ENCODE measurements around the gene SLC48A1.

SLC48A1 gene

GRCh38 chr12:47744778-47745436, 28.1 kb upstream of the SLC48A1 start:
- DNase-seq, result no peak

DNA sequence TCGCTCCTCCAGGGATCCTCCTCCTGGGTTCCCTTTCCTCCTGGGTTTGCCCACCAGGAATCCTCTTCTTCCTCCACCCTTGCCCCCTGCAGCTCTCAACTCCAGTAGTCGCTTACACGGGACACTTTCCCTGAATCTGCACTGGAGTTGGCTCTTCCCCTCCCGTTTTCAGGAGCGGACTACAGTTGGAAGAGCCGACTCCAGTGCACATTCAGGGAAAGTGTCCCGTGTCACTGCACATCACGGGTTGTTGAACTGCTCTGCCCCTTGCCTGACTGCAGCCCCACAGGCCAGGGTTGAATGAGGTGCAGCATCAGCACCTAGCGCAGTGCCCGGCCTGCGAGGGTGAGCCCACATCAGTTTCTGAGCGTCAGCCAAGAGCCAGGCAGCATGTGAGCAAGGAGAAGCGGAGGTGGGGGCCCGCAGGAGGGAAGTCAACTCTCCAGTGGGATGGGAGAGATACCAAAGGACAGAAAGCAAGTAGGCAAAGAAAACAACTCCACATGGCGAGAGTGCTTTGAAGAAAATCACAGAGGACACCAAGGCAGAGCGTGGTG, 27.5 kb upstream of the SLC48A1 start:
- DNase-seq, result no peak

- no peak for DNase-seq
These were observed 27.0 kb upstream of the SLC48A1 start for GRCh38 chr12:47746073-47746472.

GRCh38 chr12:47746523-47746922, 26.5 kb upstream of the SLC48A1 start:
- DNase-seq, result no peak

GRCh38 chr12:47747126-47747525, 25.9 kb upstream of the SLC48A1 start:
- no peak for DNase-seq

- no peak for DNase-seq
These were observed 25.2 kb upstream of the SLC48A1 start for GRCh38 chr12:47747596-47748506.

- DNase-seq, result no peak
These were observed 24.6 kb upstream of the SLC48A1 start for GRCh38 chr12:47748507-47748828.

- DNase-seq, result no peak
These were observed 24.1 kb upstream of the SLC48A1 start for GRCh38 chr12:47748899-47749298.

DNA sequence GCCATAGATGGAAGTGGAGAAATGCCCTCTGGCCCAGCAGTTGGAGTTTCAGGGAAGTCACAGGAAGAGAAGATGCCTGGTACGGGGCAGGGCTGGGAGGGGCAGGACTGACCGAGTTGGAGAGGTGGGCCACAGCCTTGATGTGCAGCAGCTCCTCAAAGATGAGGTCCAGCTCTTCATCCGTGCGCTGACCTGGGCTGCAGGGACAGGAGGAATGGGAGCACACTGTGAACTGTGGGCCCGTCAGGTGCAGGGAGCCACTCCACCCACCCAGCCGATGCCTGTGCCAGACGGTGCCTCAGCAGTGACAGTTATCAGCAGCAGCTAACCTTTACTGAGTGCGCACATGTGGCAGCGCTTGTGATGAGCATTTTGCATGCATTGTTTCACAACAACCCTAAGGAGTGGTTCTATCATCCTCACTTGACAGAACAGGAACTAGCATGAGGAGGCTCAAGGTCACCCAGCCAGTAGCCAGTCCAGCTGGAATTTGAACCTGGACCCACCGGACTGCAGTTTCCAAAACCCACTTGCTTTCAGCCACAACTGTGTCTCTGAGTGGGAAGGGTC, 22.7 kb upstream of the SLC48A1 start:
- no peak for DNase-seq

GRCh38 chr12:47750916-47751470, 22.0 kb upstream of the SLC48A1 start:
- DNase-seq, result no peak

GRCh38 chr12:47751561-47751960, 21.5 kb upstream of the SLC48A1 start:
- no peak for DNase-seq

DNA sequence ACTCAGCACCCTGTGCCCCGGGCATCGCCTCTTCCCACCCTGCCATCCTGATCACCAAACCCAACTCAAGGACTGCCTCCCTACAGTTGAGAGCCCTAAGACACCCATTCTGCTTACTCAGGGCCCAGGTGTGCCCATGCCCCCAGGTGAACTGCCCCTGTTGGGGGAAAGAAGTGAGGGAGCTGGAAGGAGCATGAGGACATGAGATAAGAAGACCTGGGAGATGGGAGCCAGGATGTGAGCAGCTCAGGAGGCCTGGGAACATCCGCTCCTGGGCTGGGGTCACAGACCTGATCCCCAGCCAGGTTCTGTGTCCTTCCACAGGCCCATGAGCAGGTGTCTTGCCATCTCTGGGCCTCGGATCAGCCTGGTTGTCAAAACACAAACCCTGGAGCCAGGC, 20.9 kb upstream of the SLC48A1 start:
- no peak for DNase-seq

DNA sequence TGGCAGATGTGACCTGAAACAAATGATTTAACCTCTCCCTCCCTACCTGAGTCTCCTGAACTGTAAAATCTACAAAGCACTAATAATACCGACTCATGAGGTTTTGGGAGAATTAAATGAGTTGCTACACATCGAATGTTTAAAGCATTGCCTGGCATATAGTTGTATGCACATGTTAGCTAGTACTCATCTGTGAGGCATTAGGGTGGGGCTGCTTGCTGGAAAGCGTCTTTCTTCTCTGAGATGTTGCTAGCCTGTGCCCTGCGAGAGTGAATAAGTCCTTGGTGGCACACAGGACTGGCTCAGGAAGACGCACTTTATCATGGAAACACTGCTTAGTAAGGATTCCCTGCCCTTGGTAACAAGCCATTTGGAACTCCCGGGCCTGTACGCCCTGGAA, 20.5 kb upstream of the SLC48A1 start:
- no peak for DNase-seq

- DNase-seq, result no peak
These were observed 19.7 kb upstream of the SLC48A1 start for GRCh38 chr12:47753021-47754001.

GRCh38 chr12:47754126-47754525, 18.9 kb upstream of the SLC48A1 start:
- DNase-seq, result no peak

DNA sequence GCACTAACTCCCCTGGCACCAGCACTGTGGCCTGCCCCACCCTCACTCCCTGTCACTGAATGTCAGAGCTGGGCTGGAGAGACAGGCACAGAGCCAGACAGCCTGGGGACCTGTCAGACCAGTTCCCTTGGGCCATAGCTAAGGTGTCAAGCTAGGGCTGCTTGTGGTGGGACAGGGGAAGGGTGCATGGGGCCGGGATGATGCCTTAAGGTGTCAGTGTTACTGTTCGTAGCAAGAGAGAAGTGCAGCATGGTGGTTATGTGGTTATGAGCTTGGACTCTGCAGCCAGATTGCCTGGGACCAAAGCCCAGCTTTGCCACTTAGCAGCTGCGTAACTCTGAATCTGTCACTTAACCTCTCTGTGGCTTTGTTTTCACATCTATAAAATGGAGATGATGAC, 18.2 kb upstream of the SLC48A1 start:
- no peak for DNase-seq

DNA sequence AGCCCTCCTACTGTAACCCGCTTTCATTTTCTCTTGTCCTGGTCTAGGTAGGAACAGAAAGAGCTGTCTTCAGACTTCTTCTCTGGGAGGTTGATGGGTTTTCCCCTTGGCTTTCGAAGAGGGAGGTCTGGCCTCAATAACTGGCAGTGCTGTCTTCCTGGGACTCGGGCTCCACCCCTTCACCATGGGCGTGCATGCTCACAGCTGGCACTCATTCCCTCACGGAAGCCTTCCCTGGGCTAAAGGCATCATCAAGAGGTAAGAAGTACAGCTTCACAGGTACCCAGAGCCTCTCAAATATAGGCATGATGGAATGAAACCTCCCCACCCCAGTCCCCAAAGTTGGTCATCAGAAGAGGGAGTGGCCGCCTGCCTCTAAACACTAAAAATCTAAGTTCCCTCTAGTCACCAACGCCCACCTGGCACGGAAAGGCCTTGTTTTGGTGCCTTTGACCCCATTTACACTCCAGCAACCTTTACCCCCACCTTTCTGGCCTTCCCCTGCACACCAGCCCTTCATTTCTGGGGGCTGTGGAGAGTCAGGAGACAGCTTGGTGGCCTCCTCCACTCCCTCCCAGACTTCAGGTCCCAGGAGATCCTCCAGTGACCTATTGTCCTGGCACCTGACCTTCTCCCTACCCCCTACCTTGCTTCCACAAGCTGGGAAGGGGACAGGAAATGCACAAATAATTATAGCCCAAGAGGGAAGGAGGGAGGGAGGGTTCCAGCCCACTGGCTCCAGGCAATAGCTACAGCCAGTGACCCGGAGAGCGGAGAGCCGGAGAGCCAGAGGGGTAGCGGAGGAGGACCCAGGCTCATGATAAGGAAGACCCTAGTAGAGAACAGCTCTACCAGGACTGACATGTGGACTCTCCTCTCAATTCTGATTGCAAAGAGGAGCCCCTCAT, 17.1 kb upstream of the SLC48A1 start:
- DNase-seq, result peak; percentile 54

DNA sequence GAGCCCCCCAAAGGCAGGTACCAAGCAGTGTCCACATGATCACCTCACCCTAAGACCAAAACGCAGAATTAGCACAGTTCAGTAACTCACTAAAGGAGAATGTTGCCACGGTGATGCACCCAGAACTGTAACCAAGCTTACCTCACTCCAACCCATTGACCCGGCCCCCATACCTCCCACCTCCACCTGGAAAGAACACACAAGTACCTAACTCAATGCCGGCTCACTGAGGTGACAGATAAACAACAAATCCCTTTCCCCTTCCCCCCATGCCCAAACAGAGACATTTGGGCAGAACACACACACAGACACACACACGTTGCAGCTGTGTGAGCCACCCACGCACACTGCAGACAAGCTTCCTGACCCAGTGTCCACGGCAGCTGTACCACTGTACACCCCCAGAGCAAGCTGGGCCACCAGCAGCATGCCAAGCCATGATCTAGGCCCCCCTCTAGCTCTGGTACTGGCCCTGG, 15.6 kb upstream of the SLC48A1 start:
- DNase-seq, result no peak

DNA sequence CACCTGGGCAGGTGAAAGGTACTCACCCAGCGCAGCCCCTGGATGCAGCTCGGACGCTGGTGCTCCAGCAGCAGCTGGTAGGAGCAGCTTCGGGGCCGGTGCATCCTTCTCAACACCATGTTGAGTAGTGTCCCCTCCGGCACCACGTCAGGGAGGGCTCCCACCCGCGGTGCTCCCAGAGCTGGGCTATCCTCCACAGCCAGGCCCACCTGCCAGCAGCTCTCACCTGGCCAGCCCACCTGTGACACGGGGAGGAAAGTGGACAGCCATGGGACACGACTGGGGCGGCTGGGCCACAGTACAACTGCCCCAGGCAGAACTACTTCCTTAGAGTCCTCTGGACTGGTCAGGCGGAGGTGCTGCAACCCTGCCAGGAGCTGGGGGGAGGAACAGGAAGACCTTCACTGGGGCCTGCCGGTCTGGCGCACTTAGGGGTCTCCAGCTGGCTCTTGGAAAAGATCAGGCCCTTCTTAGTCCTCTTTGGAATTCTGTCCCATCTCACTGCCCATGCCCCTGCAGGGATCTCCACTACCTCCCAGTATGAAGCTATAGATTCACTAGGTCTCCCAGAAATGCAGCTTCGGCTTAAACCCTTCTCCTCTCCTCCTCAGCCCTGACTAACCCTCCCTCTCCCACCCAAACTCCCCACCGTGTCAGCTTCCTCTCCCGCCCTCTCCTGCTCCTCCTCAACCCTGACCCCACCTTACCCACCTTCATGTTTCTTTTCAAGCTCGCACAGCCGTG, 15.0 kb upstream of the SLC48A1 start:
- DNase-seq, result no peak

DNA sequence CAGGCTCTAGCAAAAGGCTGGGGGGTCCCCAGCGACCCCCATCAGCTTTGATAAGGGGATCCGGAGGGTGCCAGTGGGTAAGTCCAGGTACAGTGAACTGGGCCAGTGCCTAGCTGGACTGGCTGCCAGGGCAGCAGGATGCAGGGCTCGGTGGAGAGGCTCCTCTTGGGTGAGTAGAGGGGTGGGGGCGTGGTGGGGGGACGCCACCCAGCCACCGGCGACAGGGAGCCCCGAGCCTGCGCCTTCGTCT, 14.5 kb upstream of the SLC48A1 start:
- no peak for DNase-seq
